Gastrocnemius medialis (tissue), 4 donors: ENCODE data around the gene PATL2. TPM values are rescaled to one million over a fixed set of nuclear protein-coding genes. Genes with fewer than 3 reads are reported as not detected.

ENCODE experiments used
- ATAC-seq, 2 donors: fragments of 150-250 bp; one replicate each; pipeline ENCODE4 v1.9.1; 2016
- DNase-seq, 2 donors: peaks; one replicate each; pipeline ENCODE4 v3.0.0-alpha.2; 2019
- H3K27ac ChIP-seq, 4 donors: fragments of 200-600 bp; sonication (generic); 1 replicate in 1 of 4; 2 replicates in 3 of 4; pipeline ENCODE4 v1.5.1; 2016 to 2018; ENCODE audit warnings: mild to moderate bottlenecking in 2 of 4, moderate library complexity in 1 of 4
- H3K27me3 ChIP-seq, 3 donors: fragments of 200-600 bp; sonication (generic) in 2 of 3; 1 replicate in 1 of 3; 2 replicates in 2 of 3; pipeline versions ENCODE4 v1.5.1 to v1.6.0; 2016 to 2019; ENCODE audit warnings: mild to moderate bottlenecking in 1 of 3, moderate library complexity in 1 of 3
- H3K36me3 ChIP-seq, 2 donors: fragments of 200-600 bp; sonication (generic) in 1 of 2; one replicate each; pipeline ENCODE4 v1.5.1; 2017 to 2018
- H3K4me1 ChIP-seq, 2 donors: fragments of 200-600 bp; sonication (generic) in 1 of 2; one replicate each; pipeline ENCODE4 v1.5.1; 2016 to 2017; ENCODE audit warnings: mild to moderate bottlenecking in 2 of 2
- H3K4me3 ChIP-seq, 4 donors: fragments of 200-600 bp; sonication (generic) in 3 of 4; 1 replicate in 1 of 4; 2 replicates in 3 of 4; pipeline ENCODE4 v1.5.1; 2016 to 2019; ENCODE audit warnings: mild to moderate bottlenecking in 2 of 4
- H3K9me3 ChIP-seq, 3 donors: fragments of 200-600 bp; sonication (generic) in 2 of 3; 1 replicate in 1 of 3; 2 replicates in 2 of 3; pipeline ENCODE4 v1.5.1; 2016 to 2019
- POLR2A ChIP-seq, 2 donors: fragments of 450-650 bp; IDR thresholded peaks; one replicate each; pipeline ENCODE4 v1.6.1; 2017; ENCODE audit warnings: antibody characterized with exemption in 2 of 2, mild to moderate bottlenecking in 2 of 2, moderate library complexity in 2 of 2
- in situ Hi-C, 4 donors: fragments of 200-750 bp; cut with MboI; loops; one replicate each; pipeline versions ENCODE4 v1.15.0 to v1.8.0; 2017; ENCODE audit warnings: low sequenced_read_pairs in 4 of 4
- intact Hi-C: fragments of 100-400 bp; cut with DNase I; formaldehyde crosslinking; loops from one replicate; pipeline ENCODE4 v1.15.1; 2023; ENCODE audit warnings: low total_unique reads
- total RNA-seq, 4 donors: library from RNA; depleted of rRNA; stranded (reverse); fragments of >200 nt; gene quantifications; one replicate each; pipeline versions ENCODE4 v1.1.0 to v1.2.3, GENCODE V29; 2016
- TF ChIP-seq, protein P1 (sequence below), 5 experiments: fragments of 450-650 bp in 3 of 5; fragments of 200-600 bp in 2 of 5; sonication (generic) in 2 of 5; IDR thresholded peaks in 4 of 5; conservative IDR thresholded peaks in 1 of 5; 1 replicate in 4 of 5; 2 replicates in 1 of 5; pipeline ENCODE4 v1.5.1; 2016 to 2019; ENCODE audit warnings: antibody characterized with exemption in 5 of 5, mild to moderate bottlenecking in 3 of 5, moderate library complexity in 3 of 5

PATL2 gene
- total RNA-seq, 4 donors from 2014 or later: 0.13 TPM; not detected in 3

DNA sequence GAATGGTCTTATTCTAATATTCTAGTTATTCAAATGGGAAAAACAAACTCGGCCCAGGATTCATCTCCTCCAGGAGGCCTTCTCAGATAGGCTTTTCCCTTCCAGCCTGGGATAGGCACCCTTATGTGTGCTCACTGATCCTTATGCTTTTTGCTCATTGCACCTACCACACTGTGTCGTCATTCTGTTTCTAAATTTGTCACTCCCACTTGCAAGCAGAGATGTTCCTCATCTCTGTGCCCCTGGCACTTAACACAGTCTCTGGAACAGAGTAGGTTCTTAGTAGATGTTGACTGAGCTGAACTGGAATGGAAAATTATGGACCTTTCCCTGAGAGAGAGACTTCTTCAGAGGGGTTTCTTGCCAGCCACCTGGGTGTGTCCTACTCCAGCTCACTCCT lies 28.9 kb downstream of the PATL2 start:
- Histone ChIP-seq H3K27me3 (no peaks in the 10 kb centered on the region), H3K4me3 (no peak overlapping the region), H3K36me3 (no peaks in the 10 kb centered on the region), H3K27ac (no peak overlapping the region), H3K4me1 (peaks cover 0 to 10% of the 10 kb centered on the region in 2 donors), H3K9me3 (no peaks in the 10 kb centered on the region)
- intact Hi-C loops: no loop called here
- in situ Hi-C loops: no loop called here
- ATAC-seq (no peak), DNase-seq (no peak)
- TF ChIP-seq, protein P1, sequence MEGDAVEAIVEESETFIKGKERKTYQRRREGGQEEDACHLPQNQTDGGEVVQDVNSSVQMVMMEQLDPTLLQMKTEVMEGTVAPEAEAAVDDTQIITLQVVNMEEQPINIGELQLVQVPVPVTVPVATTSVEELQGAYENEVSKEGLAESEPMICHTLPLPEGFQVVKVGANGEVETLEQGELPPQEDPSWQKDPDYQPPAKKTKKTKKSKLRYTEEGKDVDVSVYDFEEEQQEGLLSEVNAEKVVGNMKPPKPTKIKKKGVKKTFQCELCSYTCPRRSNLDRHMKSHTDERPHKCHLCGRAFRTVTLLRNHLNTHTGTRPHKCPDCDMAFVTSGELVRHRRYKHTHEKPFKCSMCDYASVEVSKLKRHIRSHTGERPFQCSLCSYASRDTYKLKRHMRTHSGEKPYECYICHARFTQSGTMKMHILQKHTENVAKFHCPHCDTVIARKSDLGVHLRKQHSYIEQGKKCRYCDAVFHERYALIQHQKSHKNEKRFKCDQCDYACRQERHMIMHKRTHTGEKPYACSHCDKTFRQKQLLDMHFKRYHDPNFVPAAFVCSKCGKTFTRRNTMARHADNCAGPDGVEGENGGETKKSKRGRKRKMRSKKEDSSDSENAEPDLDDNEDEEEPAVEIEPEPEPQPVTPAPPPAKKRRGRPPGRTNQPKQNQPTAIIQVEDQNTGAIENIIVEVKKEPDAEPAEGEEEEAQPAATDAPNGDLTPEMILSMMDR (IDR thresholded peaks at IDR 0.05 in 4 of 5, conservative IDR thresholded peaks at IDR 0.05 in 1 of 5): no peak
- TF ChIP-seq POLR2A (IDR thresholded peaks at IDR 0.05): no peak

DNA sequence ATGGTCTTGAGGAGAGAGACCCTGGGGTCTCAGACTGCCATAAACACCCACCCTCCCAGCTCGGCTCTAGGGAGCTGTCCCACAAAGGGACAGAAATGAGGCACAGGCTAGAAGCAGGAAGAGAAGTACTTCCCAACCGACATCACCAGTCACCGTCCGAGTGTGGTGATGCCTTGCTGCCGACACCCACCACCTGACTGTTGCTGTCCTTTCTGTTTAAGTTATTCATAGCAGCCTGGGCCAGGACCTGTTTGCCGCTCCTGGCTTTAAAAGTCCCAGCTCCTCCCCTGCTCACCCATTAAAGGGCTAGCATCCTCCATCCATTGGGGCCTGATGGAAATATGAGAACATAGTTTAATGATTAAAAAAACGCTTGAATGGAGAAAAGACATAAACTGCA lies 34.4 kb downstream of the PATL2 start:
- H3K4me3 ChIP-seq: no peak overlapping the region
- no peaks in the 10 kb centered on the region for H3K9me3 ChIP-seq
- TF ChIP-seq, protein P1 (IDR thresholded peaks at IDR 0.05 in 4 of 5, conservative IDR thresholded peaks at IDR 0.05 in 1 of 5): no peak
- H3K36me3 ChIP-seq: no peaks in the 10 kb centered on the region
- no peak for ATAC-seq
- in situ Hi-C loops (no loop called here), intact Hi-C loops (no loop called here)
- H3K4me1 ChIP-seq: no peaks in the 10 kb centered on the region
- DNase-seq: no peak
- H3K27ac ChIP-seq: no peak overlapping the region
- no peaks in the 10 kb centered on the region for H3K27me3 ChIP-seq

DNA sequence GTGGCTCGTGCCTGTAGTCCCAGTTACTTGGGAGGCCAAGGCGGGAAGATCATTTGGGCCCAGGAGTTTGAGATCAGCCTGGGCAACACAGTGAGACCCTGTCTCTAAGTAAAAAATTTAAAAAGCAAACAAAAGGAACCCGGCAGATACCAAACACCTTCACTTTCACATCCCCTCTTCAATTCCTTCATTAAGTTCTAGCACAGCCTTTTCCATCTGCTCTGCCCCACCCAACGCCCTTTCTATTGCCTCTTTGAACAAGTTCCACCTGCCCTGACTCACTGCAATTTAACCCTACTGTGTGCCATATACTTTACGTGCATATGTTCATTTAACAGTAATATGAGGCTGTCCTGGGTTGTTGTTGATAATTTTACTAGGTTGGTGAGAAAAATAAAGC lies 35.2 kb downstream of the PATL2 start:
- TF ChIP-seq, protein P1 (IDR thresholded peaks at IDR 0.05 in 4 of 5, conservative IDR thresholded peaks at IDR 0.05 in 1 of 5): no peak
- TF ChIP-seq POLR2A (IDR thresholded peaks at IDR 0.05): no peak
- no peak for DNase-seq
- no peaks in the 10 kb centered on the region for H3K36me3 ChIP-seq
- ATAC-seq: no peak
- in situ Hi-C loops: no loop called here
- H3K27me3 ChIP-seq: no peaks in the 10 kb centered on the region
- H3K4me1 ChIP-seq: no peaks in the 10 kb centered on the region
- no peak overlapping the region for H3K27ac ChIP-seq
- intact Hi-C loops: no loop called here
- no peak overlapping the region for H3K4me3 ChIP-seq
- no peaks in the 10 kb centered on the region for H3K9me3 ChIP-seq

DNA sequence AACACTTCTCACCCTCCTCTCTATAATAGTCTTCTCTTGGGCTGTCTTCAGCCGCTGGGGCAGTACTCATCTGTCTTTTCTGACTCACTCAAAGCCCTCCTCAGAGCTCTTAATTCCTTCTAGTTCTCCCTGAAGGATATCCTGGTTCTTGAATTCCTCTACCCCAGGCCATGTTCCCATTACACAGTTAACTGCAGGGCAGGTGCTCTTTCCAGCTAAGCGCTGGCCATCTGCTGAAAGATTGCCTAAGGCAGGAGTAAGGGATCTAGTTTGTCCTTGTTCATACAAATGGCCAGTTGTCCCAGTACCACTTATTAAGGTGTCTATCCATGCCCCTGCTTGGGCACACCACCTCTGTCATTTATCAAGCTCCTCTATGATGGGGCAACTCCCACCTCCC lies 37.5 kb downstream of the PATL2 start:
- ATAC-seq: no peak
- no peak for DNase-seq
- Histone ChIP-seq H3K36me3 (no peaks in the 10 kb centered on the region), H3K4me1 (no peaks in the 10 kb centered on the region), H3K4me3 (no peak overlapping the region), H3K9me3 (no peaks in the 10 kb centered on the region), H3K27ac (no peak overlapping the region), H3K27me3 (peaks cover 0 to 3% (median 0%) of the 10 kb centered on the region in 3 donors)
- TF ChIP-seq, protein P1 (IDR thresholded peaks at IDR 0.05 in 4 of 5, conservative IDR thresholded peaks at IDR 0.05 in 1 of 5): no peak
- no peak for TF ChIP-seq POLR2A (IDR thresholded peaks at IDR 0.05)
- intact Hi-C loops: no loop called here
- in situ Hi-C loops: no loop called here
